GM23338 (cell line): Measurements from ENCODE around the gene FAM81B. TPM values are rescaled to one million over a fixed set of nuclear protein-coding genes. Genes with fewer than 3 reads are reported as not detected.

Source experiments
- ATAC-seq: fragments of 200-7000 bp; cut with Tn5 transposase; 3 replicates; pipeline ENCODE4 v1.9.1; 2020
- DNase-seq: peaks from one replicate; pipeline ENCODE4 v3.0.0-alpha.2; 2015; ENCODE audit warnings: low spot score
- H2AFZ ChIP-seq: fragments of 200-600 bp; sonication (generic); 2 replicates; pipeline ENCODE4 v1.8.0; 2016; ENCODE audit warnings: antibody characterized with exemption, mild to moderate bottlenecking, moderate library complexity
- H3F3A ChIP-seq: fragments of 200-600 bp; sonication (generic); replicated peaks from 2 replicates; pipeline ENCODE4 v1.8.0; 2017; ENCODE audit warnings: antibody characterized with exemption, mixed run types, low read depth
- H3K27ac ChIP-seq: fragments of 200-600 bp; sonication (generic); 2 replicates; pipeline ENCODE4 v1.6.1; 2016; ENCODE audit warnings: low read depth
- H3K27me3 ChIP-seq: fragments of 200-600 bp; sonication (generic); 2 replicates; pipeline ENCODE4 v1.8.0; 2016; ENCODE audit warnings: mild to moderate bottlenecking, mixed run types, moderate library complexity; ENCODE audit not compliant: insufficient read depth
- H3K36me3 ChIP-seq: fragments of 200-600 bp; sonication (generic); 2 replicates; pipeline ENCODE4 v1.8.0; 2016; ENCODE audit warnings: mild to moderate bottlenecking; ENCODE audit not compliant: insufficient read depth
- H3K4me1 ChIP-seq: fragments of 200-600 bp; sonication (generic); 2 replicates; pipeline ENCODE4 v1.8.0; 2016; ENCODE audit warnings: mild to moderate bottlenecking, moderate library complexity; ENCODE audit not compliant: insufficient read depth
- H3K4me2 ChIP-seq: fragments of 200-600 bp; sonication (generic); 2 replicates; pipeline ENCODE4 v1.7.1; 2017; ENCODE audit warnings: mixed run types
- H3K4me3 ChIP-seq: fragments of 200-600 bp; sonication (generic); 2 replicates; pipeline ENCODE4 v1.6.1; 2016; ENCODE audit warnings: mixed run types
- H3K79me2 ChIP-seq: fragments of 200-600 bp; sonication (generic); replicated peaks from 2 replicates; pipeline ENCODE4 v1.8.0; 2017; ENCODE audit warnings: mild to moderate bottlenecking; ENCODE audit not compliant: insufficient read depth
- H3K9me2 ChIP-seq: fragments of 200-600 bp; sonication (generic); 2 replicates; pipeline ENCODE4 v1.8.0; 2017; ENCODE audit not compliant: insufficient read depth
- H4K20me1 ChIP-seq: fragments of 200-600 bp; sonication (generic); replicated peaks from 2 replicates; pipeline ENCODE4 v1.8.0; 2017; ENCODE audit warnings: mild to moderate bottlenecking; ENCODE audit not compliant: insufficient read depth
- H3K27ac Mint-ChIP-seq: 2 replicates; pipeline ENCODE4 v1.8.0; 2020; ENCODE audit warnings: inconsistent platforms, mild to moderate bottlenecking, moderate library complexity, mixed read lengths
- H3K27me3 Mint-ChIP-seq: 3 replicates; pipeline ENCODE4 v1.8.0; 2022; ENCODE audit warnings: low read depth, mild to moderate bottlenecking, moderate library complexity, mixed read lengths, inconsistent platforms; ENCODE audit not compliant: insufficient read depth, poor library complexity
- H3K36me3 Mint-ChIP-seq: 3 replicates; pipeline ENCODE4 v1.8.0; 2021; ENCODE audit warnings: low read depth, mild to moderate bottlenecking, inconsistent platforms, moderate library complexity, mixed read lengths
- H3K4me1 Mint-ChIP-seq: 3 replicates; pipeline ENCODE4 v1.8.0; 2020; ENCODE audit warnings: mild to moderate bottlenecking, inconsistent platforms, mixed read lengths
- H3K4me3 Mint-ChIP-seq: 3 replicates; pipeline ENCODE4 v1.8.0; 2021; ENCODE audit warnings: moderate library complexity, mild to moderate bottlenecking, inconsistent platforms, mixed read lengths
- H3K9me3 Mint-ChIP-seq: 3 replicates; pipeline ENCODE4 v1.8.0; 2020; ENCODE audit warnings: moderate library complexity, mild to moderate bottlenecking, inconsistent platforms, mixed read lengths
- EZH2phosphoT487 ChIP-seq: fragments of 200-600 bp; sonication (generic); IDR thresholded peaks from one replicate; pipeline ENCODE4 v1.8.1; 2018; ENCODE audit warnings: antibody characterized with exemption; ENCODE audit not compliant: unreplicated experiment
- NANOG ChIP-seq: IDR thresholded peaks from 2 replicates; pipeline ENCODE4 v1.6.1; 2016; ENCODE audit warnings: antibody characterized with exemption, borderline replicate concordance
- POLR2AphosphoS5 ChIP-seq: IDR thresholded peaks from 2 replicates; pipeline ENCODE4 v1.6.1; 2016; ENCODE audit warnings: antibody characterized with exemption, low read depth
- STAT1 ChIP-seq: IDR thresholded peaks from one replicate; pipeline ENCODE4 v1.6.1; 2016; ENCODE audit warnings: antibody characterized with exemption; ENCODE audit not compliant: unreplicated experiment
- ZNF114 ChIP-seq: fragments of 250-450 bp; sonication (Bioruptor Pico); IDR thresholded peaks from 2 replicates; pipeline ENCODE4 v1.5.0; 2020; ENCODE audit warnings: mild to moderate bottlenecking, moderate library complexity
- ZNF331 ChIP-seq: fragments of 250-450 bp; sonication (Bioruptor Pico); IDR thresholded peaks from 2 replicates; pipeline ENCODE4 v1.5.0; 2020; ENCODE audit warnings: low read depth, mild to moderate bottlenecking, moderate library complexity
- polyA plus RNA-seq: library from polyadenylated mRNA; unstranded; fragments of >200 nt; fragmentation: Nextera tagmentation; extraction: Ambion mirVana; gene quantifications from 2 replicates; pipeline ENCODE4 v1.2.1, GENCODE V29; 2016
- total RNA-seq: library from RNA; depleted of rRNA; stranded (reverse); fragments of >200 nt; shearing (Covaris generic); gene quantifications from 2 replicates; pipeline ENCODE4 v1.2.3, GENCODE V29; 2014
- TF ChIP-seq, protein P1 (sequence below): fragments of 250-450 bp; sonication (Bioruptor Pico); IDR thresholded peaks from 2 replicates; pipeline ENCODE4 v1.5.0; 2020; ENCODE audit warnings: mild to moderate bottlenecking, moderate library complexity
- TF ChIP-seq, protein P2 (sequence below): IDR thresholded peaks from 2 replicates; pipeline ENCODE4 v1.6.1; 2016; ENCODE audit warnings: antibody characterized with exemption
- TF ChIP-seq, protein P3 (sequence below), 2 experiments: fragments of 200-600 bp in 1 of 2; sonication (generic) in 1 of 2; conservative IDR thresholded peaks; 2 replicates each; pipeline versions ENCODE4 v1.5.1 to v1.6.1; 2016 to 2017; ENCODE audit warnings: antibody characterized with exemption in 2 of 2, low read depth in 2 of 2, mild to moderate bottlenecking in 2 of 2, moderate library complexity in 1 of 2

The FAM81B gene
- total and polyA plus RNA-seq, 2 experiments from 2014 or later, result 0.40 TPM; not detected in 1

DNA sequence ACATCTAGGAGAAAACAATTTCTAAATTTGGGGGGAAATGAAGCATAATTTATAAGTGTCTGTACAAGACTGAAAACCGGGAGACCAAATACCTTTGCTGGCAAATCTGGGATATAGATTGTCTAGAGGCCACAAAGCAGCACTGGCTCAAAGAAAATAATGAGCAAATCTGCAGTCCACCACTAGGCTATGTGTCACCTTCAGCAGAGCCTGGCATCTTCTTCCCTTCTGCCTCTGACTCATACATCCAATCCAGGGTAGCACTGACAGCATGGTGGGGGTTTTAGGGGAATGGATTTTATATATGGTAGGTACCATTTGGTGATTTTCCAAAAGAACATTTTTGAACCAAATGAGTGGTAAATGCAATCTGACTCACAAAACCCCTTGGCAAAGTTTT is 12.8 kb downstream of the FAM81B start (continued):
- TF ChIP-seq, protein P1, sequence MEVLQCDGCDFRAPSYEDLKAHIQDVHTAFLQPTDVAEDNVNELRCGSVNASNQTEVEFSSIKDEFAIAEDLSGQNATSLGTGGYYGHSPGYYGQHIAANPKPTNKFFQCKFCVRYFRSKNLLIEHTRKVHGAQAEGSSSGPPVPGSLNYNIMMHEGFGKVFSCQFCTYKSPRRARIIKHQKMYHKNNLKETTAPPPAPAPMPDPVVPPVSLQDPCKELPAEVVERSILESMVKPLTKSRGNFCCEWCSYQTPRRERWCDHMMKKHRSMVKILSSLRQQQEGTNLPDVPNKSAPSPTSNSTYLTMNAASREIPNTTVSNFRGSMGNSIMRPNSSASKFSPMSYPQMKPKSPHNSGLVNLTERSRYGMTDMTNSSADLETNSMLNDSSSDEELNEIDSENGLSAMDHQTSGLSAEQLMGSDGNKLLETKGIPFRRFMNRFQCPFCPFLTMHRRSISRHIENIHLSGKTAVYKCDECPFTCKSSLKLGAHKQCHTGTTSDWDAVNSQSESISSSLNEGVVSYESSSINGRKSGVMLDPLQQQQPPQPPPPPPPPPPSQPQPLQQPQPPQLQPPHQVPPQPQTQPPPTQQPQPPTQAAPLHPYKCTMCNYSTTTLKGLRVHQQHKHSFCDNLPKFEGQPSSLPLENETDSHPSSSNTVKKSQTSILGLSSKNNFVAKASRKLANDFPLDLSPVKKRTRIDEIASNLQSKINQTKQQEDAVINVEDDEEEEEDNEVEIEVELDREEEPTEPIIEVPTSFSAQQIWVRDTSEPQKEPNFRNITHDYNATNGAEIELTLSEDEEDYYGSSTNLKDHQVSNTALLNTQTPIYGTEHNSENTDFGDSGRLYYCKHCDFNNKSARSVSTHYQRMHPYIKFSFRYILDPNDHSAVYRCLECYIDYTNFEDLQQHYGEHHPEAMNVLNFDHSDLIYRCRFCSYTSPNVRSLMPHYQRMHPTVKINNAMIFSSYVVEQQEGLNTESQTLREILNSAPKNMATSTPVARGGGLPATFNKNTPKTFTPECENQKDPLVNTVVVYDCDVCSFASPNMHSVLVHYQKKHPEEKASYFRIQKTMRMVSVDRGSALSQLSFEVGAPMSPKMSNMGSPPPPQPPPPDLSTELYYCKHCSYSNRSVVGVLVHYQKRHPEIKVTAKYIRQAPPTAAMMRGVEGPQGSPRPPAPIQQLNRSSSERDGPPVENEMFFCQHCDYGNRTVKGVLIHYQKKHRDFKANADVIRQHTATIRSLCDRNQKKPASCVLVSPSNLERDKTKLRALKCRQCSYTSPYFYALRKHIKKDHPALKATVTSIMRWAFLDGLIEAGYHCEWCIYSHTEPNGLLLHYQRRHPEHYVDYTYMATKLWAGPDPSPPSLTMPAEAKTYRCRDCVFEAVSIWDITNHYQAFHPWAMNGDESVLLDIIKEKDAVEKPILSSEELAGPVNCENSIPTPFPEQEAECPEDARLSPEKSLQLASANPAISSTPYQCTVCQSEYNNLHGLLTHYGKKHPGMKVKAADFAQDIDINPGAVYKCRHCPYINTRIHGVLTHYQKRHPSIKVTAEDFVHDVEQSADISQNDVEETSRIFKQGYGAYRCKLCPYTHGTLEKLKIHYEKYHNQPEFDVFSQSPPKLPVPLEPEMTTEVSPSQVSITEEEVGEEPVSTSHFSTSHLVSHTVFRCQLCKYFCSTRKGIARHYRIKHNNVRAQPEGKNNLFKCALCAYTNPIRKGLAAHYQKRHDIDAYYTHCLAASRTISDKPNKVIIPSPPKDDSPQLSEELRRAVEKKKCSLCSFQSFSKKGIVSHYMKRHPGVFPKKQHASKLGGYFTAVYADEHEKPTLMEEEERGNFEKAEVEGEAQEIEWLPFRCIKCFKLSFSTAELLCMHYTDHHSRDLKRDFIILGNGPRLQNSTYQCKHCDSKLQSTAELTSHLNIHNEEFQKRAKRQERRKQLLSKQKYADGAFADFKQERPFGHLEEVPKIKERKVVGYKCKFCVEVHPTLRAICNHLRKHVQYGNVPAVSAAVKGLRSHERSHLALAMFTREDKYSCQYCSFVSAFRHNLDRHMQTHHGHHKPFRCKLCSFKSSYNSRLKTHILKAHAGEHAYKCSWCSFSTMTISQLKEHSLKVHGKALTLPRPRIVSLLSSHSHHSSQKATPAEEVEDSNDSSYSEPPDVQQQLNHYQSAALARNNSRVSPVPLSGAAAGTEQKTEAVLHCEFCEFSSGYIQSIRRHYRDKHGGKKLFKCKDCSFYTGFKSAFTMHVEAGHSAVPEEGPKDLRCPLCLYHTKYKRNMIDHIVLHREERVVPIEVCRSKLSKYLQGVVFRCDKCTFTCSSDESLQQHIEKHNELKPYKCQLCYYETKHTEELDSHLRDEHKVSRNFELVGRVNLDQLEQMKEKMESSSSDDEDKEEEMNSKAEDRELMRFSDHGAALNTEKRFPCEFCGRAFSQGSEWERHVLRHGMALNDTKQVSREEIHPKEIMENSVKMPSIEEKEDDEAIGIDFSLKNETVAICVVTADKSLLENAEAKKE, result no peak

DNA sequence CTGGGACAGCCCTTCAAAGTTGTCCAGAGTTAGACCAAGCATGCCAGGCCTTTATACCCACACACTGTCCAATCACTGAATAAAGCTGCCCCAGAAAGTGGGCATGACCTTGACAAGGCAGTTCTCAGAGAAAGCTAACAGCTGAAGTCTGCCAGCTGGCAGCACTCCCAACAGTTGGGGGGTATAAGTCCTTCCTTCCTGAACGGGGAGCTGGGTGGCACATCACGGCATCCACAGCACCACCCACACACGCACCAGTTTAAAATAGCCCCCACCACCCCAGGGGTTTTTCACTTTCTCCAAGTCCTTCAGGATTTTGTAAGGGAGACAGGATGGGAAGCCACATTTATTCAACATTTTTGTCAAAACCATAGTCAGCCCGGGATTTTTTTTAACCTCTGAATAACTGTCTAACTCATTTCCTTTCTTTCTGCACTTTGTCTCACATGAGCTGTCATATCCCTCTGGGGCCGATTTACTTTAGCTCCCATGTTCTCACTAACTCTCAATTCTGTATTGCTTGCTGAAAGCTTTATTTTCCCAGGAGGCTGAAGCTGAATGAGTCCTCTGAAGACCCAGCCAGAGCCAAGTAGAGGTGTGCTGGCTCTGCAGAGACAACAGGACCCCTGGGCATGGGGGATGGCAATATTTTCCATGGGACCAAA is 15.4 kb downstream of the FAM81B start:
- Mint-ChIP-seq H3K9me3 (peaks cover 3% of the 10 kb centered on the region; the same call in 1 of the 3 replicates), H3K4me3 (no peak overlapping the region), H3K27me3 (no peaks in the 10 kb centered on the region), H3K36me3 (no peaks in the 10 kb centered on the region; the same call in 2 of the 3 replicates), H3K4me1 (peaks cover 12% of the 10 kb centered on the region), H3K27ac (no peak overlapping the region)
- Histone ChIP-seq H3K27ac (no peak overlapping the region), H3F3A (no peaks in the 10 kb centered on the region), H2AFZ (no peak overlapping the region), H3K4me2 (no peak overlapping the region), H3K9me2 (peaks cover 16% of the 10 kb centered on the region), H3K27me3 (no peaks in the 10 kb centered on the region), H3K79me2 (no peaks in the 10 kb centered on the region), H3K36me3 (no peaks in the 10 kb centered on the region), H3K4me3 (no peak overlapping the region), H4K20me1 (no peaks in the 10 kb centered on the region), H3K4me1 (0 out of 2 replicates have a peak, but pooled peaks cover under 1% of the 10 kb centered on the region)
- DNase-seq (no peak), ATAC-seq (no peak)
- TF ChIP-seq ZNF114 (CRISPR knock-in tag) (no peak), POLR2AphosphoS5 (no peak), EZH2phosphoT487 (no peak), NANOG (no peak), ZNF331 (no peak), STAT1 (no peak)
- TF ChIP-seq, protein P2, sequence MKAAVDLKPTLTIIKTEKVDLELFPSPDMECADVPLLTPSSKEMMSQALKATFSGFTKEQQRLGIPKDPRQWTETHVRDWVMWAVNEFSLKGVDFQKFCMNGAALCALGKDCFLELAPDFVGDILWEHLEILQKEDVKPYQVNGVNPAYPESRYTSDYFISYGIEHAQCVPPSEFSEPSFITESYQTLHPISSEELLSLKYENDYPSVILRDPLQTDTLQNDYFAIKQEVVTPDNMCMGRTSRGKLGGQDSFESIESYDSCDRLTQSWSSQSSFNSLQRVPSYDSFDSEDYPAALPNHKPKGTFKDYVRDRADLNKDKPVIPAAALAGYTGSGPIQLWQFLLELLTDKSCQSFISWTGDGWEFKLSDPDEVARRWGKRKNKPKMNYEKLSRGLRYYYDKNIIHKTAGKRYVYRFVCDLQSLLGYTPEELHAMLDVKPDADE, result no peak
- TF ChIP-seq, protein P3, sequence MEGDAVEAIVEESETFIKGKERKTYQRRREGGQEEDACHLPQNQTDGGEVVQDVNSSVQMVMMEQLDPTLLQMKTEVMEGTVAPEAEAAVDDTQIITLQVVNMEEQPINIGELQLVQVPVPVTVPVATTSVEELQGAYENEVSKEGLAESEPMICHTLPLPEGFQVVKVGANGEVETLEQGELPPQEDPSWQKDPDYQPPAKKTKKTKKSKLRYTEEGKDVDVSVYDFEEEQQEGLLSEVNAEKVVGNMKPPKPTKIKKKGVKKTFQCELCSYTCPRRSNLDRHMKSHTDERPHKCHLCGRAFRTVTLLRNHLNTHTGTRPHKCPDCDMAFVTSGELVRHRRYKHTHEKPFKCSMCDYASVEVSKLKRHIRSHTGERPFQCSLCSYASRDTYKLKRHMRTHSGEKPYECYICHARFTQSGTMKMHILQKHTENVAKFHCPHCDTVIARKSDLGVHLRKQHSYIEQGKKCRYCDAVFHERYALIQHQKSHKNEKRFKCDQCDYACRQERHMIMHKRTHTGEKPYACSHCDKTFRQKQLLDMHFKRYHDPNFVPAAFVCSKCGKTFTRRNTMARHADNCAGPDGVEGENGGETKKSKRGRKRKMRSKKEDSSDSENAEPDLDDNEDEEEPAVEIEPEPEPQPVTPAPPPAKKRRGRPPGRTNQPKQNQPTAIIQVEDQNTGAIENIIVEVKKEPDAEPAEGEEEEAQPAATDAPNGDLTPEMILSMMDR (conservative IDR thresholded peaks at IDR 0.05; ENCODE audit: low read depth in 2 of 2), result no peak
